OCI-LY1 (cell line): ENCODE measurements around the gene OSBPL6.

Experiments
- H2AFZ ChIP-seq: fragments of 200-600 bp; sonication (generic), shearing (Covaris generic); 2 replicates; pipeline ENCODE4 v1.6.0; 2014; ENCODE audit warnings: antibody characterized with exemption, mild to moderate bottlenecking, low read length
- H3F3A ChIP-seq: fragments of 200-600 bp; sonication (generic), shearing (Covaris generic); 2 replicates; pipeline ENCODE4 v1.6.0; 2014; ENCODE audit warnings: mild to moderate bottlenecking, antibody characterized with exemption, low read length, moderate library complexity; ENCODE audit not compliant: insufficient read depth
- H3K27ac ChIP-seq: fragments of 200-600 bp; sonication (generic); 2 replicates; pipeline ENCODE4 v1.5.1; 2014; ENCODE audit warnings: low read length, mixed run types, mild to moderate bottlenecking, low read depth; ENCODE audit not compliant: poor library complexity, severe bottlenecking
- H3K27me3 ChIP-seq: fragments of 200-600 bp; sonication (generic); 2 replicates; pipeline ENCODE4 v1.6.0; 2014; ENCODE audit warnings: antibody characterized with exemption, mild to moderate bottlenecking, low read length, moderate library complexity; ENCODE audit not compliant: insufficient read depth
- H3K36me3 ChIP-seq: fragments of 200-600 bp; sonication (generic); 2 replicates; pipeline ENCODE4 v1.6.1; 2014; ENCODE audit warnings: mild to moderate bottlenecking, antibody characterized with exemption, low read length, moderate library complexity, mixed read lengths; ENCODE audit not compliant: insufficient read depth
- H3K4me1 ChIP-seq: fragments of 200-600 bp; sonication (generic); 2 replicates; pipeline ENCODE4 v1.5.1; 2014; ENCODE audit warnings: mild to moderate bottlenecking, low read length, moderate library complexity; ENCODE audit not compliant: insufficient read depth, severe bottlenecking
- H3K4me2 ChIP-seq: fragments of 200-600 bp; sonication (generic), shearing (Covaris generic); 2 replicates; pipeline ENCODE4 v1.6.1; 2014; ENCODE audit warnings: low read length
- H3K4me3 ChIP-seq: fragments of 200-600 bp; sonication (generic); 2 replicates; pipeline ENCODE4 v1.5.1; 2014; ENCODE audit warnings: low read length, low read depth, mild to moderate bottlenecking, mixed read lengths; ENCODE audit not compliant: poor library complexity, severe bottlenecking
- H3K79me2 ChIP-seq: fragments of 200-600 bp; shearing (Covaris generic); 2 replicates; pipeline ENCODE4 v1.6.1; 2016; ENCODE audit warnings: mixed run types, low read length, mixed read lengths; ENCODE audit not compliant: insufficient read depth
- H3K9ac ChIP-seq: fragments of 200-600 bp; sonication (generic), shearing (Covaris generic); 2 replicates; pipeline ENCODE4 v1.6.1; 2014; ENCODE audit warnings: mild to moderate bottlenecking, low read length, mixed read lengths
- H3K9me2 ChIP-seq: fragments of 200-600 bp; sonication (generic), shearing (Covaris generic); 2 replicates; pipeline ENCODE4 v1.6.1; 2014; ENCODE audit warnings: low read depth, mild to moderate bottlenecking, low read length, mixed read lengths
- H3K9me3 ChIP-seq: fragments of 200-600 bp; shearing (Covaris generic); 2 replicates; pipeline ENCODE4 v1.6.1; 2014; ENCODE audit warnings: low read length, mixed read lengths
- H4K20me1 ChIP-seq: fragments of 200-600 bp; sonication (generic), shearing (Covaris generic); 2 replicates; pipeline ENCODE4 v1.6.0; 2016; ENCODE audit warnings: mild to moderate bottlenecking, low read length; ENCODE audit not compliant: insufficient read depth
- EZH2 ChIP-seq: fragments of 200-600 bp; sonication (generic), shearing (Covaris generic); IDR thresholded peaks from 2 replicates; pipeline ENCODE4 v1.8.0; 2017; ENCODE audit warnings: borderline replicate concordance, mixed run types, mild to moderate bottlenecking, antibody characterized with exemption, low read length, moderate library complexity, mixed read lengths
- TF ChIP-seq, protein P1 (sequence below): fragments of 200-600 bp; sonication (generic), shearing (Covaris generic); IDR thresholded peaks from 2 replicates; pipeline ENCODE4 v1.5.1; 2017; ENCODE audit warnings: mild to moderate bottlenecking, antibody characterized with exemption, low read length, moderate library complexity, mixed read lengths

OSBPL6 gene

DNA sequence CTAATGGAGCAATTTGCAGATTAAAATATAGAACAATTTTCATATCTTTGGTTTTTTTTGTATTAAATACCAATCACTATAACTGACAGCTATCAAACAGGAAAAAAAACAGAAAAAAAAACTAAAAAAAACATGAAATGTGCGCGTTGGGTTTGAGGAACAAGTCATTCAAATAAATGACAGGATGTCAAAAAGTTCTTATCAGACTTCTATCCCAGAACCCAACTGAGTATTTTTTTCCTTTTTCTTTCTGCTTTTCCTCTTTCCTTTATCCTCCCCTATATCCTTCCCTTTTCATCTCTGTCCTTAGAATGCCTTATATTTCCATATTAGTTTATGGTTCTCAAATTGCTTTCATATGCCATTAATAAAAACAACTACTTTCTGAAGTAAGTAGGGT, 242.3 kb downstream of the OSBPL6 start:
- no peak for TF ChIP-seq EZH2
- TF ChIP-seq, protein P1, sequence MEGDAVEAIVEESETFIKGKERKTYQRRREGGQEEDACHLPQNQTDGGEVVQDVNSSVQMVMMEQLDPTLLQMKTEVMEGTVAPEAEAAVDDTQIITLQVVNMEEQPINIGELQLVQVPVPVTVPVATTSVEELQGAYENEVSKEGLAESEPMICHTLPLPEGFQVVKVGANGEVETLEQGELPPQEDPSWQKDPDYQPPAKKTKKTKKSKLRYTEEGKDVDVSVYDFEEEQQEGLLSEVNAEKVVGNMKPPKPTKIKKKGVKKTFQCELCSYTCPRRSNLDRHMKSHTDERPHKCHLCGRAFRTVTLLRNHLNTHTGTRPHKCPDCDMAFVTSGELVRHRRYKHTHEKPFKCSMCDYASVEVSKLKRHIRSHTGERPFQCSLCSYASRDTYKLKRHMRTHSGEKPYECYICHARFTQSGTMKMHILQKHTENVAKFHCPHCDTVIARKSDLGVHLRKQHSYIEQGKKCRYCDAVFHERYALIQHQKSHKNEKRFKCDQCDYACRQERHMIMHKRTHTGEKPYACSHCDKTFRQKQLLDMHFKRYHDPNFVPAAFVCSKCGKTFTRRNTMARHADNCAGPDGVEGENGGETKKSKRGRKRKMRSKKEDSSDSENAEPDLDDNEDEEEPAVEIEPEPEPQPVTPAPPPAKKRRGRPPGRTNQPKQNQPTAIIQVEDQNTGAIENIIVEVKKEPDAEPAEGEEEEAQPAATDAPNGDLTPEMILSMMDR, result no peak
- Histone ChIP-seq H3K9ac (no peak overlapping the region), H4K20me1 (no peaks in the 10 kb centered on the region), H3K79me2 (no peaks in the 10 kb centered on the region), H3K27ac (no peak overlapping the region), H3F3A (no peaks in the 10 kb centered on the region), H3K9me2 (no peaks in the 10 kb centered on the region), H3K27me3 (no peaks in the 10 kb centered on the region), H3K4me1 (no peaks in the 10 kb centered on the region), H3K4me2 (no peak overlapping the region), H3K36me3 (peaks cover 94% of the 10 kb centered on the region), H3K9me3 (no peaks in the 10 kb centered on the region), H2AFZ (no peak overlapping the region), H3K4me3 (no peak overlapping the region)

DNA sequence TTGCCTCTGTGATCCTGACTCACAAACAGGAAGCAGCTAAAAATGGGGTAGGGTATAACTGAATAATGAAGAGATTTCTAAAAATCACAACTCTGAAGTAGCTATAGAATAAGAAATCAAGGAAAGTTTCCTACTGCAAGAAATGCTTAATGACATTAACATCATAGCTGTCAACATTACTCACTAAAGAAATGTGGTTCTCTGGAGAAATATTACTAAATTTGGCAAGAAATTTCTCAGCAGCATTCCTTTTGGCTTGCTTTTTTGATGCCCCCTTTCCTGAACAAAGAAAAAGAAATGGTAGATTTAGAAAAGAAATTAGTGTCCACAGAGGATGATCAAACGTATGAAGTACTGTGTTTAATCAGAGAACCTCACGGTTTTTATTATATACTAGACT, 247.1 kb downstream of the OSBPL6 start:
- peaks cover 93% of the 10 kb centered on the region for H3K36me3 ChIP-seq
- H3K9me2 ChIP-seq, result no peaks in the 10 kb centered on the region

DNA sequence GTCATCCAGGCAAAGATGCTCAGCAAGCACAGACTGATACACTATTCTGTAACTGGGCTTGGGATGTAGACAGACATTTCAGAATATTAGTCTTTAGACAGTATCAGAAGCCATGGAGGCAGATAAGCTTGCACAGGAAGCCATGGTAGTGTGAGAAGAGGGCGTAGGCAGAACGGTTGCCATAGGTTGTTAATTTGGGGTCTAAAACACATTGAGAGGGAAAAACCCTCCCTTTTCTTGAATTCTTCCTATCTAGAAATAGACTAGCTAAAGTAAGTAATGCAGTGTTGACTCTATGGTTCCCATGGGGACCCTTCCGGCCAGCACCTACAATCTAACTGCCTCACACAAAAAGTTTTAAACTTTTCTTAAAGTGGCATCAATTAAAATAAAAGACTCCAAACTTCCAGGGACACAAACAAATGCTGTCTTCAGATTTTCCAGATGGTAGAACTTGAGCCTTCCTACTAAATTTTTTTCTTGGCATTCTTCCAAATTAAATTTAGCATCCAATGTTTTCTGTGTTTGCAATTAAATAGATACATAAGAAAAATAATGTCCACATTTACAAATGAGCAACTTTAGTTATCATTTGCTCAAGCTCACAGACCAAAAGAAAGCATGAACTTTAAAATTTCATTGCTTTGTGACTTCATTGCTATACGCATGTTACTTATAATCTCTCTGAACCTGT, 254.8 kb downstream of the OSBPL6 start:
- Histone ChIP-seq H3K9me2 (no peaks in the 10 kb centered on the region), H3K27ac (peak overlapping the region; percentile 81), H3K36me3 (peaks cover 42% of the 10 kb centered on the region)

More for the DNA sequence above, 247.1 kb downstream of the OSBPL6 start:
- Histone ChIP-seq H3K27me3 (no peaks in the 10 kb centered on the region), H2AFZ (no peak overlapping the region), H3K27ac (no peak overlapping the region), H3F3A (no peaks in the 10 kb centered on the region), H3K4me3 (no peak overlapping the region), H3K4me1 (no peaks in the 10 kb centered on the region), H3K9me3 (no peaks in the 10 kb centered on the region), H3K79me2 (no peaks in the 10 kb centered on the region), H3K9ac (no peak overlapping the region), H4K20me1 (no peaks in the 10 kb centered on the region), H3K4me2 (no peak overlapping the region)
- TF ChIP-seq, protein P1, result no peak
- TF ChIP-seq EZH2, result no peak

More for the DNA sequence above, 254.8 kb downstream of the OSBPL6 start:
- Histone ChIP-seq H3K27me3 (no peaks in the 10 kb centered on the region), H2AFZ (no peak overlapping the region), H3K4me1 (peaks cover 34% of the 10 kb centered on the region), H3K9ac (peak overlapping the region; percentile 76), H3K4me3 (peak overlapping the region; percentile 63), H3K9me3 (no peaks in the 10 kb centered on the region), H3K79me2 (peaks cover 11% of the 10 kb centered on the region), H3F3A (no peaks in the 10 kb centered on the region), H3K4me2 (peak overlapping the region; percentile 75), H4K20me1 (no peaks in the 10 kb centered on the region)
- TF ChIP-seq, protein P1, result no peak
- TF ChIP-seq EZH2, result no peak
